KMS-11 (cell line): ENCODE results near the gene SCN7A.

Experiments
- H2AFZ ChIP-seq: fragments of 200-600 bp; sonication (generic); 2 replicates; pipeline ENCODE4 v1.6.1; 2016; ENCODE audit warnings: antibody characterized with exemption, mixed run types, low read depth
- H3K27ac ChIP-seq: fragments of 200-600 bp; sonication (generic); 2 replicates; pipeline ENCODE4 v1.6.1; 2016; ENCODE audit warnings: mild to moderate bottlenecking, mixed run types
- H3K27me3 ChIP-seq: fragments of 200-600 bp; sonication (generic); 2 replicates; pipeline ENCODE4 v1.6.1; 2017; ENCODE audit warnings: mild to moderate bottlenecking, low read depth, mixed run types, moderate library complexity; ENCODE audit not compliant: insufficient read depth
- H3K36me3 ChIP-seq: fragments of 200-600 bp; sonication (generic); 2 replicates; pipeline ENCODE4 v1.6.1; 2017; ENCODE audit warnings: mild to moderate bottlenecking, mixed run types; ENCODE audit not compliant: insufficient read depth
- H3K4me1 ChIP-seq: fragments of 200-600 bp; sonication (generic); 2 replicates; pipeline ENCODE4 v1.6.1; 2016; ENCODE audit warnings: mild to moderate bottlenecking, low read depth, mixed run types; ENCODE audit not compliant: poor library complexity, severe bottlenecking
- H3K4me2 ChIP-seq: fragments of 200-600 bp; sonication (generic); 2 replicates; pipeline ENCODE4 v1.7.0; 2016; ENCODE audit warnings: mild to moderate bottlenecking, mixed run types
- H3K4me3 ChIP-seq: fragments of 200-600 bp; sonication (generic); IDR thresholded peaks from 2 replicates; pipeline ENCODE4 v1.6.1; 2017; ENCODE audit warnings: low read depth, low read length, mixed read lengths; ENCODE audit not compliant: insufficient read depth
- H3K79me2 ChIP-seq: fragments of 200-600 bp; sonication (generic); 2 replicates; pipeline ENCODE4 v1.6.1; 2016; ENCODE audit warnings: low read depth, mixed run types; ENCODE audit not compliant: insufficient read depth
- H3K9ac ChIP-seq: fragments of 200-600 bp; sonication (generic); 2 replicates; pipeline ENCODE4 v1.6.1; 2016; ENCODE audit warnings: mild to moderate bottlenecking, mixed run types
- H4K20me1 ChIP-seq: fragments of 200-600 bp; sonication (generic); 2 replicates; pipeline ENCODE4 v1.6.1; 2016; ENCODE audit warnings: mild to moderate bottlenecking, mixed run types; ENCODE audit not compliant: insufficient read depth
- CTCF ChIP-seq: fragments of 200-600 bp; sonication (generic); conservative IDR thresholded peaks from 2 replicates; pipeline ENCODE4 v1.6.1; 2017; ENCODE audit warnings: low read depth, mild to moderate bottlenecking, antibody characterized with exemption, low read length, moderate library complexity, mixed read lengths

The SCN7A gene

GRCh38 chr2:166393008-166393407 lies 101.0 kb downstream of the SCN7A start:
- no peaks in the 10 kb centered on the region for H4K20me1 ChIP-seq
- H3K79me2 ChIP-seq = no peaks in the 10 kb centered on the region
- H3K4me2 ChIP-seq = no peak overlapping the region
- no peak overlapping the region for H2AFZ ChIP-seq
- no peaks in the 10 kb centered on the region for H3K4me1 ChIP-seq
- TF ChIP-seq CTCF = no peak
- H3K36me3 ChIP-seq = no peaks in the 10 kb centered on the region
- H3K27ac ChIP-seq = no peak overlapping the region
- no peak overlapping the region for H3K4me3 ChIP-seq
- H3K27me3 ChIP-seq = no peaks in the 10 kb centered on the region
- H3K9ac ChIP-seq = no peak overlapping the region

- Histone ChIP-seq H3K9ac (no peak overlapping the region), H3K4me2 (no peak overlapping the region), H2AFZ (no peak overlapping the region), H3K79me2 (no peaks in the 10 kb centered on the region), H3K36me3 (no peaks in the 10 kb centered on the region), H3K27me3 (no peaks in the 10 kb centered on the region), H3K4me1 (peaks cover 8% of the 10 kb centered on the region), H3K4me3 (no peak overlapping the region), H4K20me1 (no peaks in the 10 kb centered on the region), H3K27ac (no peak overlapping the region)
- TF ChIP-seq CTCF = no peak
These were observed 105.5 kb downstream of the SCN7A start for GRCh38 chr2:166388481-166389070.

- H3K4me3 ChIP-seq = no peak overlapping the region
- no peak overlapping the region for H2AFZ ChIP-seq
- H4K20me1 ChIP-seq = no peaks in the 10 kb centered on the region
- H3K27ac ChIP-seq = no peak overlapping the region
- H3K79me2 ChIP-seq = no peaks in the 10 kb centered on the region
- no peaks in the 10 kb centered on the region for H3K36me3 ChIP-seq
- TF ChIP-seq CTCF = no peak
- no peaks in the 10 kb centered on the region for H3K27me3 ChIP-seq
- H3K9ac ChIP-seq = no peak overlapping the region
- peaks cover 8% of the 10 kb centered on the region for H3K4me1 ChIP-seq
- no peak overlapping the region for H3K4me2 ChIP-seq
These were observed 108.7 kb downstream of the SCN7A start for GRCh38 chr2:166385313-166385712.

- no peaks in the 10 kb centered on the region for H3K79me2 ChIP-seq
- H2AFZ ChIP-seq = no peak overlapping the region
- H3K27ac ChIP-seq = no peak overlapping the region
- H3K4me3 ChIP-seq = no peak overlapping the region
- H3K9ac ChIP-seq = no peak overlapping the region
- peaks cover 8% of the 10 kb centered on the region for H3K4me1 ChIP-seq
- no peaks in the 10 kb centered on the region for H3K36me3 ChIP-seq
- no peaks in the 10 kb centered on the region for H3K27me3 ChIP-seq
- H4K20me1 ChIP-seq = no peaks in the 10 kb centered on the region
- peak; percentile 76 for TF ChIP-seq CTCF
- H3K4me2 ChIP-seq = no peak overlapping the region
These were observed 109.3 kb downstream of the SCN7A start for GRCh38 chr2:166384774-166385173.
